Activated CD8-positive, alpha-beta T cell treated with anti-CD3 and anti-CD28 coated beads for 36 hours (primary cell): ENCODE data around the gene COX7A1. TPM values are rescaled to one million over a fixed set of nuclear protein-coding genes. Genes with fewer than 3 reads are reported as not detected.
"Not testable (repeated sequence)": the region's sequence is repeated elsewhere in the genome, so short reads cannot be mapped to it uniquely, and the experiment has no call there.

Source experiments
- ATAC-seq: fragments of 200-7000 bp; cut with Tn5 transposase; one replicate; pipeline ENCODE4 v1.10.0; 2021; ENCODE audit warnings: mild to moderate bottlenecking, moderate library complexity
- CTCF ChIA-PET: fragments of 350-600 bp; sonication (Branson Sonifier 250); formaldehyde crosslinking; loops from one replicate; lab custom pipeline; 2021; ENCODE audit warnings: antibody characterized with exemption; lab: Charles Lee
- POLR2A ChIA-PET: fragments of 350-600 bp; sonication (Branson Sonifier 250); formaldehyde crosslinking; loops from one replicate; lab custom pipeline; 2021; ENCODE audit warnings: antibody characterized with exemption; lab: Charles Lee
- DNase-seq: peaks from one replicate; pipeline ENCODE4 v3.0.0-alpha.2; 2020
- H3K27ac Mint-ChIP-seq: one replicate; pipeline ENCODE4 v1.8.0; 2021; ENCODE audit warnings: mild to moderate bottlenecking, mixed read lengths
- H3K27me3 Mint-ChIP-seq: one replicate; pipeline ENCODE4 v1.8.0; 2021; ENCODE audit warnings: mixed read lengths
- H3K36me3 Mint-ChIP-seq: one replicate; pipeline ENCODE4 v1.8.0; 2021; ENCODE audit warnings: low read depth, mixed read lengths
- H3K4me1 Mint-ChIP-seq: one replicate; pipeline ENCODE4 v1.8.0; 2021; ENCODE audit warnings: low read depth, mixed read lengths
- H3K4me3 Mint-ChIP-seq: one replicate; pipeline ENCODE4 v1.8.0; 2021; ENCODE audit warnings: mild to moderate bottlenecking, moderate library complexity, mixed read lengths
- H3K9me3 Mint-ChIP-seq: one replicate; pipeline ENCODE4 v1.8.0; 2021; ENCODE audit warnings: mixed read lengths
- CTCF ChIP-seq: fragments of 200-600 bp; IDR thresholded peaks from one replicate; pipeline ENCODE4 v1.8.0; 2022; ENCODE audit warnings: antibody characterized with exemption, mild to moderate bottlenecking
- intact Hi-C: fragments of 100-400 bp; cut with micrococcal nuclease; formaldehyde crosslinking; loops from one replicate; pipeline ENCODE4 v1.10.0; 2022
- total RNA-seq, 2 experiments: library from RNA; stranded (reverse); gene quantifications; one replicate each; pipeline ENCODE4 v1.2.3, GENCODE V29; 2021

Gene COX7A1
- total RNA-seq, 2 experiments from 2014 or later = not detected

- Mint-ChIP-seq H3K27ac (no peak overlapping the region), H3K27me3 (no peaks in the 10 kb centered on the region), H3K9me3 (no peaks in the 10 kb centered on the region), H3K4me3 (no peak overlapping the region), H3K36me3 (peaks cover 4% of the 10 kb centered on the region), H3K4me1 (no peaks in the 10 kb centered on the region)
- DNase-seq (no peak), ATAC-seq (no peak)
- CTCF ChIA-PET = interaction anchor here (1.3 kb wide), 1 partner anchor 14 kb away, joined by 5 read pairs; no protein-coding TSS in a partner anchor
- POLR2A ChIA-PET = interaction anchor here (1.1 kb wide), 1 partner anchor 16 kb away, joined by 3 read pairs; no protein-coding TSS in a partner anchor
- no peak for TF ChIP-seq CTCF
- intact Hi-C loops = no loop called here
Observed at GRCh38 chr19:36183245-36183628, 31.0 kb upstream of the COX7A1 start.

- Mint-ChIP-seq H3K27ac (no peak overlapping the region), H3K4me3 (no peak overlapping the region), H3K27me3 (no peaks in the 10 kb centered on the region), H3K4me1 (no peaks in the 10 kb centered on the region), H3K36me3 (peaks cover 4% of the 10 kb centered on the region), H3K9me3 (no peaks in the 10 kb centered on the region)
- intact Hi-C loops = no loop called here
- ChIA-PET CTCF (interaction anchor here (1.3 kb wide), 1 partner anchor 13 kb away, joined by 5 read pairs; no protein-coding TSS in a partner anchor), POLR2A (interaction anchor here (1.1 kb wide), 1 partner anchor 16 kb away, joined by 3 read pairs; no protein-coding TSS in a partner anchor)
- TF ChIP-seq CTCF = no peak
- DNase-seq (no peak), ATAC-seq (no peak)
Observed at GRCh38 chr19:36182612-36183244, 30.5 kb upstream of the COX7A1 start.

GRCh38 chr19:36179077-36179476 is 26.8 kb upstream of the COX7A1 start:
- intact Hi-C loops, POLR2A ChIA-PET, DNase-seq, H3K27me3 Mint-ChIP-seq, H3K4me3 Mint-ChIP-seq, H3K9me3 Mint-ChIP-seq, H3K4me1 Mint-ChIP-seq, H3K27ac Mint-ChIP-seq, ATAC-seq, H3K36me3 Mint-ChIP-seq: not testable (repeated sequence)
- CTCF ChIA-PET = interaction anchor here (0.9 to 3.0 kb wide), 2 partner anchors 10 to 118 kb away, joined by 3 to 15 read pairs; no protein-coding TSS in a partner anchor

- POLR2A ChIA-PET = interaction anchor here (1.0 to 2.3 kb wide), 3 partner anchors 41 to 49 kb away, joined by 3 to 9 read pairs (median 3); partner anchors contain the start of genes ZNF146 and ZNF565
- H3K27me3 Mint-ChIP-seq, H3K4me1 Mint-ChIP-seq, DNase-seq, H3K9me3 Mint-ChIP-seq, ATAC-seq, H3K36me3 Mint-ChIP-seq, H3K27ac Mint-ChIP-seq, intact Hi-C loops, H3K4me3 Mint-ChIP-seq: not testable (repeated sequence)
- CTCF ChIA-PET = interaction anchor here (9.5 kb wide), 1 partner anchor 46 kb away, joined by 139 read pairs; no protein-coding TSS in a partner anchor
Observed at GRCh38 chr19:36173846-36174245, 21.6 kb upstream of the COX7A1 start.

GRCh38 chr19:36172852-36173251 is 20.6 kb upstream of the COX7A1 start:
- Mint-ChIP-seq H3K4me3 (no peak overlapping the region), H3K27me3 (no peaks in the 10 kb centered on the region)

More at GRCh38 chr19:36172852-36173251, 20.6 kb upstream of the COX7A1 start:
- no peak for TF ChIP-seq CTCF
- no peak overlapping the region for H3K27ac Mint-ChIP-seq
- no peaks in the 10 kb centered on the region for H3K9me3 Mint-ChIP-seq
- no peak for ATAC-seq
- no peaks in the 10 kb centered on the region for H3K36me3 Mint-ChIP-seq
- POLR2A ChIA-PET = interaction anchor here (1.6 kb wide), 1 partner anchor 48 kb away, joined by 3 read pairs; no protein-coding TSS in a partner anchor
- no peak for DNase-seq
- intact Hi-C loops = no loop called here
- CTCF ChIA-PET = interaction anchor here (9.5 kb wide), 1 partner anchor 45 kb away, joined by 139 read pairs; no protein-coding TSS in a partner anchor
- H3K4me1 Mint-ChIP-seq = peaks cover 4% of the 10 kb centered on the region
